B cell (primary cell): Measurements from ENCODE around the gene WSB2. TPM values are rescaled to one million over a fixed set of nuclear protein-coding genes. Genes with fewer than 3 reads are reported as not detected.

Experiments used
- ATAC-seq: fragments of 200-7000 bp; cut with Tn5 transposase; one replicate; pipeline ENCODE4 v1.10.0; 2021; ENCODE audit warnings: low read depth, mild to moderate bottlenecking, moderate number of reproducible peaks, moderate library complexity
- CTCF ChIA-PET: fragments of 350-600 bp; sonication (Branson Sonifier 250); formaldehyde crosslinking; loops from one replicate; lab custom pipeline; 2021; ENCODE audit warnings: antibody characterized with exemption, inconsistent platforms; lab: Charles Lee
- POLR2A ChIA-PET: fragments of 350-600 bp; sonication (Branson Sonifier 250); formaldehyde crosslinking; loops from one replicate; lab custom pipeline; 2021; ENCODE audit warnings: antibody characterized with exemption; lab: Charles Lee
- DNase-seq: peaks from one replicate; pipeline ENCODE4 v3.0.0; 2013
- H2AFZ ChIP-seq: 2 replicates; pipeline ENCODE4 v1.6.1; 2012; ENCODE audit warnings: mild to moderate bottlenecking, low read depth, low read length; ENCODE audit not compliant: insufficient read depth, poor library complexity, severe bottlenecking
- H3K27ac ChIP-seq, 2 donors: 1 replicate in 1 of 2; 2 replicates in 1 of 2; pipeline ENCODE4 v1.5.1; 2012 to 2013; ENCODE audit warnings: low read length in 2 of 2, mild to moderate bottlenecking in 2 of 2, moderate library complexity in 1 of 2
- H3K27me3 ChIP-seq, 4 experiments: fragments of 200-600 bp in 1 of 4; sonication (generic) in 1 of 4; replicated peaks in 1 of 4; 1 replicate in 2 of 4; 2 replicates in 2 of 4; pipeline versions ENCODE4 v1.6.1 to v1.7.0; 2013 to 2016; ENCODE audit warnings: low read length in 3 of 4, mild to moderate bottlenecking in 2 of 4, mixed read lengths in 1 of 4, moderate library complexity in 1 of 4; ENCODE audit not compliant: insufficient read depth in 4 of 4, control insufficient read depth in 3 of 4; ENCODE audit errors: control extremely low read depth in 1 of 4
- H3K36me3 ChIP-seq, 2 experiments: replicated peaks in 1 of 2; 1 replicate in 1 of 2; 2 replicates in 1 of 2; pipeline versions ENCODE4 v1.6.1 to v1.7.1; 2013; ENCODE audit warnings: low read length in 1 of 2; ENCODE audit not compliant: insufficient read depth in 2 of 2, control insufficient read depth in 1 of 2; ENCODE audit errors: control extremely low read depth in 1 of 2, extremely low read depth in 1 of 2
- H3K4me1 ChIP-seq, 2 donors: fragments of 200-600 bp in 1 of 2; sonication (generic) in 1 of 2; 1 replicate in 1 of 2; 2 replicates in 1 of 2; pipeline versions ENCODE4 v1.5.1 to v1.6.1; 2013 to 2017; ENCODE audit warnings: low read length in 2 of 2; ENCODE audit not compliant: control insufficient read depth in 2 of 2, insufficient read depth in 2 of 2
- H3K4me2 ChIP-seq: replicated peaks from 2 replicates; pipeline ENCODE3; 2012; ENCODE audit warnings: mild to moderate bottlenecking, low read depth, low read length; ENCODE audit not compliant: poor library complexity, severe bottlenecking
- H3K4me3 ChIP-seq, 5 experiments: fragments of 200-600 bp in 1 of 5; sonication (generic) in 1 of 5; 1 replicate in 3 of 5; 2 replicates in 2 of 5; pipeline versions ENCODE4 v1.5.1 to v1.7.0; 2011 to 2016; ENCODE audit warnings: low read length in 4 of 5, mild to moderate bottlenecking in 4 of 5, low read depth in 2 of 5, control low read depth in 1 of 5, moderate library complexity in 1 of 5; ENCODE audit not compliant: insufficient read depth in 1 of 5; ENCODE audit errors: control extremely low read depth in 1 of 5, extremely low read depth in 1 of 5
- H3K79me2 ChIP-seq: fragments of 200-600 bp; sonication (generic); one replicate; pipeline ENCODE4 v1.6.0; 2016; ENCODE audit warnings: low read length; ENCODE audit not compliant: control insufficient read depth, insufficient read depth
- H3K9ac ChIP-seq: fragments of 200-600 bp; sonication (generic); 2 replicates; pipeline ENCODE4 v1.6.1; 2017; ENCODE audit warnings: mild to moderate bottlenecking, low read length, moderate library complexity
- H3K9me3 ChIP-seq, 3 donors: one replicate each; pipeline versions ENCODE4 v1.6.1 to v1.7.1; 2013; ENCODE audit warnings: low read length in 2 of 3; ENCODE audit not compliant: control insufficient read depth in 2 of 3, insufficient read depth in 1 of 3; ENCODE audit errors: control extremely low read depth in 1 of 3
- H4K20me1 ChIP-seq: 2 replicates; pipeline ENCODE4 v1.6.0; 2012; ENCODE audit warnings: mild to moderate bottlenecking, low read length; ENCODE audit not compliant: insufficient read depth, control insufficient read depth, poor library complexity, severe bottlenecking
- H3K27ac Mint-ChIP-seq: one replicate; pipeline ENCODE4 v1.8.0; 2021; ENCODE audit warnings: mixed read lengths
- H3K27me3 Mint-ChIP-seq: one replicate; pipeline ENCODE4 v1.8.0; 2021; ENCODE audit warnings: mixed read lengths
- H3K4me1 Mint-ChIP-seq: one replicate; pipeline ENCODE4 v1.8.0; 2021; ENCODE audit warnings: mixed read lengths
- H3K4me3 Mint-ChIP-seq: one replicate; pipeline ENCODE4 v1.8.0; 2021; ENCODE audit warnings: mixed read lengths
- H3K9me3 Mint-ChIP-seq: one replicate; pipeline ENCODE4 v1.8.0; 2022; ENCODE audit warnings: mixed read lengths; ENCODE audit not compliant: insufficient read depth
- EZH2 ChIP-seq: IDR thresholded peaks from 2 replicates; pipeline ENCODE4 v1.6.1; 2012; ENCODE audit warnings: borderline replicate concordance, low read depth, mild to moderate bottlenecking, moderate library complexity, low read length; ENCODE audit not compliant: insufficient read depth, poor library complexity, severe bottlenecking
- WGBS: methylation state at CpG from one replicate; pipeline ENCODE4 v1.1.5; 2013; ENCODE audit warnings: missing lambda C conversion rate; ENCODE audit not compliant: insufficient coverage; 5-methylcytosine and 5-hydroxymethylcytosine counted together
- intact Hi-C: fragments of 100-400 bp; cut with micrococcal nuclease; formaldehyde crosslinking; loops from one replicate; pipeline ENCODE4 v1.10.0; 2022
- polyA plus RNA-seq: library from polyadenylated mRNA; depleted of rRNA; stranded (reverse); fragments of >200 nt; gene quantifications from 2 replicates; pipeline ENCODE4 v1.2.3, GENCODE V29; 2012
- total RNA-seq, 2 donors: library from RNA; stranded (reverse); fragments of 120-200 nt in 1 of 2; gene quantifications; 1 replicate in 1 of 2; 2 replicates in 1 of 2; pipeline versions ENCODE4 v1.2.3 to v1.2.4, GENCODE V29; 2013 to 2022
- TF ChIP-seq, protein P1 (sequence below): fragments of 200-600 bp; IDR thresholded peaks from one replicate; pipeline ENCODE4 v1.8.0; 2022; ENCODE audit warnings: antibody characterized with exemption, mild to moderate bottlenecking

Gene WSB2
- total and polyA plus RNA-seq, 2 donors (not counting 1 experiment from before 2014, with no cell fraction given): 12.3 to 21.4 TPM

DNA sequence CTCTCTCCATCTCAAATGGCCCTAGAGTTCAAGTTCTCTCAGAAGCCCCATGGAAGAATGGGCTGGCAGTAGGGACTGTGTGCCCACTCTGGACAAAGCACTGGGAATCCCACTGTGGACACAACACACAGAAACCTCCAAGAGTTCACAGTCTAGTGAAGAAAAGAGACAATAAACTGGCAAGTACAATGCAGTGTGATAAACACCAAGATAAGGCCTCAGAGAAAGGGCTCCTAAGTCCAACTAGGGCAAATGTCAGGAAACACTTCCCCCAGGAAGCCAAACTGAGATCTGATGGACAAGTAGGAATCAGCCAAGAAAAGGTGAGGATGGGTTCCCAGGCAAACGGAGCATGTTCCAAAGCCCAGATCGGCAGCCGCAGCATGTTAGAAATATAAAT lies 37.4 kb upstream of the WSB2 start:
- Mint-ChIP-seq H3K4me1 (peaks cover 5% of the 10 kb centered on the region), H3K27me3 (peaks cover 16% of the 10 kb centered on the region), H3K27ac (no peak overlapping the region), H3K9me3 (no peaks in the 10 kb centered on the region), H3K4me3 (no peak overlapping the region)
- no CpG with 5 or more reads among the region's 3 CpGs for WGBS
- Histone ChIP-seq H4K20me1 (no peaks in the 10 kb centered on the region), H3K4me2 (no peak overlapping the region), H2AFZ (no peak overlapping the region), H3K79me2 (no peaks in the 10 kb centered on the region), H3K36me3 (no peaks in the 10 kb centered on the region), H3K27ac (no peak overlapping the region), H3K9ac (no peak overlapping the region), H3K9me3 (no peaks in the 10 kb centered on the region), H3K4me3 (no peak overlapping the region), H3K27me3 (peaks cover 0 to 16% (median 3%) of the 10 kb centered on the region in 4 experiments), H3K4me1 (peaks cover 0 to 5% of the 10 kb centered on the region in 2 donors)
- intact Hi-C loops: no loop called here
- TF ChIP-seq, protein P1, sequence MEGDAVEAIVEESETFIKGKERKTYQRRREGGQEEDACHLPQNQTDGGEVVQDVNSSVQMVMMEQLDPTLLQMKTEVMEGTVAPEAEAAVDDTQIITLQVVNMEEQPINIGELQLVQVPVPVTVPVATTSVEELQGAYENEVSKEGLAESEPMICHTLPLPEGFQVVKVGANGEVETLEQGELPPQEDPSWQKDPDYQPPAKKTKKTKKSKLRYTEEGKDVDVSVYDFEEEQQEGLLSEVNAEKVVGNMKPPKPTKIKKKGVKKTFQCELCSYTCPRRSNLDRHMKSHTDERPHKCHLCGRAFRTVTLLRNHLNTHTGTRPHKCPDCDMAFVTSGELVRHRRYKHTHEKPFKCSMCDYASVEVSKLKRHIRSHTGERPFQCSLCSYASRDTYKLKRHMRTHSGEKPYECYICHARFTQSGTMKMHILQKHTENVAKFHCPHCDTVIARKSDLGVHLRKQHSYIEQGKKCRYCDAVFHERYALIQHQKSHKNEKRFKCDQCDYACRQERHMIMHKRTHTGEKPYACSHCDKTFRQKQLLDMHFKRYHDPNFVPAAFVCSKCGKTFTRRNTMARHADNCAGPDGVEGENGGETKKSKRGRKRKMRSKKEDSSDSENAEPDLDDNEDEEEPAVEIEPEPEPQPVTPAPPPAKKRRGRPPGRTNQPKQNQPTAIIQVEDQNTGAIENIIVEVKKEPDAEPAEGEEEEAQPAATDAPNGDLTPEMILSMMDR: no peak
- no peak for TF ChIP-seq EZH2
- ATAC-seq: no peak
- POLR2A ChIA-PET: no interaction called here
- no peak for DNase-seq
- CTCF ChIA-PET: no interaction called here

DNA sequence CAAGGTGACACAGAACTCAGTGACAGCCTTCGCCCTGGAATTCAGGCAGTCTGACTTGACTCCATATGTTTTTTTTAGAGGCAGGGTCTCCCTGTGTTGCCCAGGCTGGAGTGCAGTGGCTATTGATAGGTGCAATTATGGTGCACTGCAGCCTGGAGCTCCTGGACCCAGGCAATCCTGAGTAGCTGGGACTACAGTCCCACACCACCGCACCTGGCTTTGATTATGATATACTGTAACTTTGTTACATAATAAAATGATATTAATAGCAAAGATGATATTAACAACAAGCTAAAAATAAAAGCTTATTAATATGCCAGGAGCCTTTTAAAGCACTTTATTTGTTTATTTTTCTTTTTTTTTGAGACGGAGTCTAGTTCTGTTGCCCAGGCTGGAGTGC lies 33.1 kb upstream of the WSB2 start:
- CTCF ChIA-PET: no interaction called here
- Histone ChIP-seq H3K9ac (no peak overlapping the region), H3K27ac (no peak overlapping the region), H2AFZ (no peak overlapping the region), H3K27me3 (no peaks in the 10 kb centered on the region), H3K4me3 (no peak overlapping the region), H3K4me1 (no peaks in the 10 kb centered on the region), H3K36me3 (no peaks in the 10 kb centered on the region), H3K4me2 (no peak overlapping the region), H3K9me3 (no peaks in the 10 kb centered on the region), H3K79me2 (no peaks in the 10 kb centered on the region), H4K20me1 (no peaks in the 10 kb centered on the region)
- ATAC-seq: no peak
- whole genome bisulfite sequencing: 100% methylated on average over 1 of the region's 3 CpGs
- no peak for TF ChIP-seq EZH2
- TF ChIP-seq, protein P1: no peak
- no peak for DNase-seq
- H3K4me3 Mint-ChIP-seq: no peak overlapping the region
- H3K9me3 Mint-ChIP-seq: no peaks in the 10 kb centered on the region
- POLR2A ChIA-PET: no interaction called here
- intact Hi-C loops: no loop called here
- H3K4me1 Mint-ChIP-seq: no peaks in the 10 kb centered on the region
- H3K27ac Mint-ChIP-seq: no peak overlapping the region
- peaks cover 3% of the 10 kb centered on the region for H3K27me3 Mint-ChIP-seq
